Nephron (organoid): Measurements from ENCODE around the gene HABP2.

ENCODE experiments used
- H3K27ac Mint-ChIP-seq, 3 experiments: 2 replicates each; pipeline ENCODE4 v1.8.0; 2020; ENCODE audit warnings: mixed read lengths in 3 of 3, mild to moderate bottlenecking in 2 of 3, moderate library complexity in 1 of 3
- H3K27me3 Mint-ChIP-seq: 2 replicates; pipeline ENCODE4 v1.8.0; 2021; ENCODE audit warnings: low read depth, mild to moderate bottlenecking, moderate library complexity, mixed read lengths
- H3K36me3 Mint-ChIP-seq: 2 replicates; pipeline ENCODE4 v1.8.0; 2020; ENCODE audit warnings: low read depth, mixed read lengths
- H3K4me1 Mint-ChIP-seq: 2 replicates; pipeline ENCODE4 v1.8.0; 2020; ENCODE audit warnings: mixed read lengths
- H3K4me3 Mint-ChIP-seq, 3 experiments: 2 replicates each; pipeline ENCODE4 v1.8.0; 2020; ENCODE audit warnings: mild to moderate bottlenecking in 3 of 3, mixed read lengths in 3 of 3, moderate library complexity in 2 of 3
- H3K9me3 Mint-ChIP-seq: 2 replicates; pipeline ENCODE4 v1.8.0; 2020; ENCODE audit warnings: mixed read lengths
- TF ChIP-seq, protein P1 (sequence below), 3 experiments: fragments of 200-600 bp; sonication (generic); IDR thresholded peaks; one replicate each; pipeline ENCODE4 v1.5.0; 2021; ENCODE audit warnings: antibody characterized with exemption in 3 of 3; ENCODE audit not compliant: unreplicated experiment in 3 of 3

The HABP2 gene

GRCh38 chr10:113616244-113617074 is 63.6 kb downstream of the HABP2 start:
- no peak overlapping the region for H3K27ac Mint-ChIP-seq
- H3K4me1 Mint-ChIP-seq: no peaks in the 10 kb centered on the region
- no peaks in the 10 kb centered on the region for H3K9me3 Mint-ChIP-seq
- no peaks in the 10 kb centered on the region for H3K36me3 Mint-ChIP-seq
- H3K4me3 Mint-ChIP-seq: no peak overlapping the region
- TF ChIP-seq, protein P1, sequence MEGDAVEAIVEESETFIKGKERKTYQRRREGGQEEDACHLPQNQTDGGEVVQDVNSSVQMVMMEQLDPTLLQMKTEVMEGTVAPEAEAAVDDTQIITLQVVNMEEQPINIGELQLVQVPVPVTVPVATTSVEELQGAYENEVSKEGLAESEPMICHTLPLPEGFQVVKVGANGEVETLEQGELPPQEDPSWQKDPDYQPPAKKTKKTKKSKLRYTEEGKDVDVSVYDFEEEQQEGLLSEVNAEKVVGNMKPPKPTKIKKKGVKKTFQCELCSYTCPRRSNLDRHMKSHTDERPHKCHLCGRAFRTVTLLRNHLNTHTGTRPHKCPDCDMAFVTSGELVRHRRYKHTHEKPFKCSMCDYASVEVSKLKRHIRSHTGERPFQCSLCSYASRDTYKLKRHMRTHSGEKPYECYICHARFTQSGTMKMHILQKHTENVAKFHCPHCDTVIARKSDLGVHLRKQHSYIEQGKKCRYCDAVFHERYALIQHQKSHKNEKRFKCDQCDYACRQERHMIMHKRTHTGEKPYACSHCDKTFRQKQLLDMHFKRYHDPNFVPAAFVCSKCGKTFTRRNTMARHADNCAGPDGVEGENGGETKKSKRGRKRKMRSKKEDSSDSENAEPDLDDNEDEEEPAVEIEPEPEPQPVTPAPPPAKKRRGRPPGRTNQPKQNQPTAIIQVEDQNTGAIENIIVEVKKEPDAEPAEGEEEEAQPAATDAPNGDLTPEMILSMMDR (IDR thresholded peaks at IDR 0.05; ENCODE audit: unreplicated experiment in 3 of 3): peak in 2 of 3 experiments; percentile 34 to 50
- H3K27me3 Mint-ChIP-seq: peaks cover 72% of the 10 kb centered on the region

DNA sequence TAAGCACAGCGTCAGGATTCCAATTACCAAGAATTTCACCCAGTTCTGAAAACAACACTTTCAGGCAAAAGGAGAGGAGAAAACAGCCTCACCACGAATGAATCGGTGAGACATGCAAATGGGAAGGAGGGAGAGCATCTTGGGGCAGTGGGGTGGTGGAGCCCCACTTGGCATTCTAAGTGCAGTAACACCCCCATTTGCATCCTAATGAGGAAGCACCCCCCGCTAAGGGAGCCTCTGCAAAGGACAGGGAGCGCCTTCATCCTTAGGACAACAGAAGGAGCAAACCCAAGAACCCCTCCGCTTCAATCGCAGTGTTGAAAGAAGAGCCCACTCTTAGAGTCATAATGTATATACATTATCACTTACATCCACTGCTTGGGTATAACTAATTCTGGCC is 64.2 kb downstream of the HABP2 start:
- H3K27ac Mint-ChIP-seq: no peak overlapping the region

DNA sequence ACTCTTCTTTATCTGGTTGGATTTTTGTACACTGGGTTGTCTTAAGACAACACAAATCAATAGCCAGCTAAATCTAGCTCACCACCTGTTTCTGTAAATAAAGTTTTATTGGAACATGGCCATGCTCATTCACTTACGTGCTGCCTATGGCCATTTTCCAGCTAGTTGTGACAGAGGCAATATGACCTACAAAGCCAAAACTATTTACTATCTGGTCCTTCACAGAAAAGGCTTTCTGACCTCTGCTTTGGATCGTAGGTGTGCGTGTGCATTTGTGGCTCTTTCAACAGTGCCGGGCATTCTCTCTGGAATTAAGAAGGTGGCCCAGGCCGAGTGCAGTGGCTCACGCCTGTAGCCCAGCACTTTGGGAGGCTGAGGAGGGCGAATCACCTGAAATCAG is 65.5 kb downstream of the HABP2 start:
- Mint-ChIP-seq H3K4me3 (no peak overlapping the region), H3K9me3 (no peaks in the 10 kb centered on the region), H3K27me3 (peaks cover 68% of the 10 kb centered on the region), H3K27ac (no peak overlapping the region), H3K4me1 (no peaks in the 10 kb centered on the region), H3K36me3 (no peaks in the 10 kb centered on the region)
- TF ChIP-seq, protein P1 (IDR thresholded peaks at IDR 0.05; ENCODE audit: unreplicated experiment in 3 of 3): no peak

More for the DNA sequence above, 64.2 kb downstream of the HABP2 start:
- H3K4me1 Mint-ChIP-seq: no peaks in the 10 kb centered on the region
- TF ChIP-seq, protein P1 (IDR thresholded peaks at IDR 0.05; ENCODE audit: unreplicated experiment in 3 of 3): no peak
- H3K9me3 Mint-ChIP-seq: no peaks in the 10 kb centered on the region
- no peak overlapping the region for H3K4me3 Mint-ChIP-seq
- H3K27me3 Mint-ChIP-seq: peaks cover 70% of the 10 kb centered on the region
- no peaks in the 10 kb centered on the region for H3K36me3 Mint-ChIP-seq

- Mint-ChIP-seq H3K36me3 (no peaks in the 10 kb centered on the region), H3K9me3 (no peaks in the 10 kb centered on the region), H3K27ac (no peak overlapping the region), H3K4me1 (no peaks in the 10 kb centered on the region), H3K27me3 (peaks cover 66% of the 10 kb centered on the region), H3K4me3 (no peak overlapping the region)
- TF ChIP-seq, protein P1 (IDR thresholded peaks at IDR 0.05; ENCODE audit: unreplicated experiment in 3 of 3): no peak
Measured at GRCh38 chr10:113619401-113619800, 66.5 kb downstream of the HABP2 start.

- Mint-ChIP-seq H3K9me3 (no peaks in the 10 kb centered on the region), H3K36me3 (no peaks in the 10 kb centered on the region), H3K4me1 (no peaks in the 10 kb centered on the region), H3K4me3 (no peak overlapping the region), H3K27me3 (peaks cover 63% of the 10 kb centered on the region), H3K27ac (no peak overlapping the region)
- TF ChIP-seq, protein P1 (IDR thresholded peaks at IDR 0.05; ENCODE audit: unreplicated experiment in 3 of 3): no peak
Measured at GRCh38 chr10:113620511-113620910, 67.7 kb downstream of the HABP2 start.

DNA sequence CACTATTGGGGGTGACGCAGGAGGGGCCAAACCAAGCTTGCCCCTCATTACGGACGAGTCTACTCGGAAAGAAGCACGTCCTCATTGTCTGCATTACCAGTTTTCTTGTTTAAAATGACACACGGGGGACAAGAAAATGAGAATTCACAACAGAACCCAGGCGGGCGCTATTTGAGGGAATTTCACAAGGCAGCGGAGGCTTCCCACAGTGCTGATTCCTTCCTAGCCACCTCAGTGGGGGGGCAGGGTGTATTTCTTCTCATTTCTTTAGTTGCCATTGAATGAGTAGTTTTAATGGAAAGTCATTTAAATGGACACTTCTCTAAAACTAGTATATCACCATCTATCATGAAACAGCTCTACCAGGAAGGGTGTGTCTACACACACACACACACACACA is 68.1 kb downstream of the HABP2 start:
- no peak overlapping the region for H3K4me3 Mint-ChIP-seq
- peaks cover 62% of the 10 kb centered on the region for H3K27me3 Mint-ChIP-seq
- H3K9me3 Mint-ChIP-seq: no peaks in the 10 kb centered on the region
- TF ChIP-seq, protein P1 (IDR thresholded peaks at IDR 0.05; ENCODE audit: unreplicated experiment in 3 of 3): no peak
- H3K27ac Mint-ChIP-seq: no peak overlapping the region
- no peaks in the 10 kb centered on the region for H3K36me3 Mint-ChIP-seq
- no peaks in the 10 kb centered on the region for H3K4me1 Mint-ChIP-seq
